Fibroblast of lung (primary cell): Measurements from ENCODE around the gene PRELID3B.

ENCODE experiments used
- CTCF ChIP-seq, 2 donors: IDR thresholded peaks in 1 of 2; conservative IDR thresholded peaks in 1 of 2; 1 replicate in 1 of 2; 2 replicates in 1 of 2; pipeline ENCODE4 v1.5.1; 2011 to 2012; ENCODE audit warnings: low read length in 2 of 2, control low read depth in 1 of 2, inconsistent platforms in 1 of 2, low read depth in 1 of 2, mild to moderate bottlenecking in 1 of 2
- EZH2 ChIP-seq: IDR thresholded peaks from 2 replicates; pipeline ENCODE4 v1.5.1; 2012; ENCODE audit warnings: low read length, control low read depth, mild to moderate bottlenecking; ENCODE audit errors: missing control alignments

- TF ChIP-seq CTCF (conservative IDR thresholded peaks at IDR 0.05 in 1 of 2, IDR thresholded peaks at IDR 0.05 in 1 of 2; ENCODE audit: low read depth in 1 of 2, low read length in 2 of 2) = no peak
- no peak for TF ChIP-seq EZH2
Measured at GRCh38 chr20:59084041-59084850, 41.7 kb upstream of the PRELID3B start.
